Calu3 (cell line): Measurements from ENCODE around the gene SMCO1. TPM values are rescaled to one million over a fixed set of nuclear protein-coding genes. Genes with fewer than 3 reads are reported as not detected.
"Not testable (repeated sequence)": the region's sequence is repeated elsewhere in the genome, so short reads cannot be mapped to it uniquely, and the experiment has no call there.

Experiments
- BruUV-seq: library from RNA; stranded (reverse); fragments of 400-500 nt; replicated peaks from 2 replicates; lab custom pipeline; 2021; lab: Mats Ljungman, UMichigan
- CTCF ChIA-PET: fragments of 300-600 bp; sonication (Branson Sonifier 250); formaldehyde crosslinking; loops from one replicate; lab custom pipeline; 2022; ENCODE audit warnings: antibody characterized with exemption; lab: Charles Lee
- DNase-seq: peaks from one replicate; pipeline ENCODE4 v3.0.0; 2022
- H3K27ac Mint-ChIP-seq: one replicate; pipeline ENCODE4 v1.8.0; 2022; ENCODE audit warnings: mixed read lengths; ENCODE audit not compliant: unreplicated experiment
- H3K27me3 Mint-ChIP-seq: one replicate; pipeline ENCODE4 v1.8.0; 2022; ENCODE audit warnings: mixed read lengths; ENCODE audit not compliant: unreplicated experiment
- H3K36me3 Mint-ChIP-seq: one replicate; pipeline ENCODE4 v1.8.0; 2022; ENCODE audit warnings: mild to moderate bottlenecking, moderate library complexity, mixed read lengths; ENCODE audit not compliant: insufficient read depth, unreplicated experiment
- H3K4me1 Mint-ChIP-seq: one replicate; pipeline ENCODE4 v1.8.0; 2022; ENCODE audit warnings: mild to moderate bottlenecking, low read depth, mixed read lengths; ENCODE audit not compliant: unreplicated experiment
- H3K4me3 Mint-ChIP-seq: one replicate; pipeline ENCODE4 v1.8.0; 2022; ENCODE audit warnings: mild to moderate bottlenecking, low read depth, moderate library complexity, mixed read lengths; ENCODE audit not compliant: unreplicated experiment
- H3K9me3 Mint-ChIP-seq: one replicate; pipeline ENCODE4 v1.8.0; 2022; ENCODE audit warnings: low read depth, mixed read lengths; ENCODE audit not compliant: unreplicated experiment
- intact Hi-C: fragments of 100-400 bp; cut with micrococcal nuclease; formaldehyde crosslinking; loops from one replicate; pipeline ENCODE4 v1.10.0; 2022; ENCODE audit not compliant: unreplicated experiment
- total RNA-seq: library from RNA; stranded (reverse); gene quantifications from 2 replicates; pipeline ENCODE4 v1.2.3, GENCODE V29; 2022
- TF ChIP-seq, protein P1 (sequence below): fragments of 200-600 bp; IDR thresholded peaks from one replicate; pipeline ENCODE4 v1.8.0; 2022; ENCODE audit warnings: antibody characterized with exemption; ENCODE audit not compliant: unreplicated experiment

The SMCO1 gene
- total RNA-seq, 1 experiment from 2014 or later: not detected

DNA sequence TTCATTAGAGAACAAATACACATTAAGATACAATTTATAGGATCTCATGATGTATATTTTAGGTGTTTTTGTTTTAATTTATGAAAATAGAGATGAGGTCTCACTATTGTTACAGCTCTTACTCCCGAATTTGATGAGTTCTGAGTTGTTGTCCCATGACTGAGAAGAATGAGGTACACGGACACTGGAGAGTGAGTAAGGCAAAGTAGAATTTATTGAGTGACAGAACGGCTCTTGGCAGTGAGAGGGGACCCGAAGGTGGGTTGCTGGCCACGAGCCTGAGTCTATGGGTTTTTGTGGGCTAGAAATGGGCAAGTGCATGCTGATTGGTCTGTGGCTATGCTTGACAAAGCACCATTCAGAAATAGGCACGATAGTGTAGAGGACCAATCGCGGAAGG lies 8.5 kb downstream of the SMCO1 start:
- peaks cover 24% of the 10 kb centered on the region for H3K36me3 Mint-ChIP-seq
- CTCF ChIA-PET: interaction anchor here (0.8 kb wide), 1 partner anchor 19 kb away, joined by 3 read pairs; no protein-coding TSS in a partner anchor
- TF ChIP-seq, protein P1, sequence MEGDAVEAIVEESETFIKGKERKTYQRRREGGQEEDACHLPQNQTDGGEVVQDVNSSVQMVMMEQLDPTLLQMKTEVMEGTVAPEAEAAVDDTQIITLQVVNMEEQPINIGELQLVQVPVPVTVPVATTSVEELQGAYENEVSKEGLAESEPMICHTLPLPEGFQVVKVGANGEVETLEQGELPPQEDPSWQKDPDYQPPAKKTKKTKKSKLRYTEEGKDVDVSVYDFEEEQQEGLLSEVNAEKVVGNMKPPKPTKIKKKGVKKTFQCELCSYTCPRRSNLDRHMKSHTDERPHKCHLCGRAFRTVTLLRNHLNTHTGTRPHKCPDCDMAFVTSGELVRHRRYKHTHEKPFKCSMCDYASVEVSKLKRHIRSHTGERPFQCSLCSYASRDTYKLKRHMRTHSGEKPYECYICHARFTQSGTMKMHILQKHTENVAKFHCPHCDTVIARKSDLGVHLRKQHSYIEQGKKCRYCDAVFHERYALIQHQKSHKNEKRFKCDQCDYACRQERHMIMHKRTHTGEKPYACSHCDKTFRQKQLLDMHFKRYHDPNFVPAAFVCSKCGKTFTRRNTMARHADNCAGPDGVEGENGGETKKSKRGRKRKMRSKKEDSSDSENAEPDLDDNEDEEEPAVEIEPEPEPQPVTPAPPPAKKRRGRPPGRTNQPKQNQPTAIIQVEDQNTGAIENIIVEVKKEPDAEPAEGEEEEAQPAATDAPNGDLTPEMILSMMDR: no peak

DNA sequence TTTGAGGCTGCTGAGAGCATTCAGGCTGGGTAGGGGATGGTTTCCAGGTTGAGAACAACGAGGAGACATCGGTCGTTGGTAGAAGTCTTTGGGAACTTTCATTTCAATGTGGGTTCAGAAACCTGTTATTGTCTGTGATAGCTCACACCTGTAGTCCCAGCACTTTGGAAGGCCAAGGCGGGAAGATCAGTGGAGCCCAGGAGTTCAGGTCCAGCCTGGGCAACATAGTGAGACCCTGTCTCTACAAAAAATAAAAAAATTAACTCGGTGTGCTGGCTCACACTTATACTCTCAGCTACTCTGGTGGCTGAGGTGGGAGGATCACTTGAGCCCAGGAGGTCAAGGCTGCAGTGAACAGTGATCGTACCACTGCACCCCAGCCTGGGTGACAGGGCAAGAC lies 10.6 kb downstream of the SMCO1 start:
- Mint-ChIP-seq H3K4me1 (peaks cover 8% of the 10 kb centered on the region), H3K27me3 (no peaks in the 10 kb centered on the region), H3K27ac (no peak overlapping the region), H3K36me3 (peaks cover 45% of the 10 kb centered on the region), H3K9me3 (peaks cover 2% of the 10 kb centered on the region), H3K4me3 (no peak overlapping the region)
- BruUV-seq: no TSS peak
- intact Hi-C loops: no loop called here
- DNase-seq: no peak
- CTCF ChIA-PET: interaction anchor here (0.7 kb wide), 1 partner anchor 8 kb away, joined by 3 read pairs; no protein-coding TSS in a partner anchor
- TF ChIP-seq, protein P1: no peak

More for the DNA sequence above, 8.5 kb downstream of the SMCO1 start:
- no peak for DNase-seq
- Mint-ChIP-seq H3K9me3 (peaks cover 2% of the 10 kb centered on the region), H3K27ac (no peak overlapping the region), H3K4me1 (no peaks in the 10 kb centered on the region), H3K4me3 (no peak overlapping the region), H3K27me3 (peaks cover 13% of the 10 kb centered on the region)
- no TSS peak for BruUV-seq
- intact Hi-C loops: no loop called here

DNA sequence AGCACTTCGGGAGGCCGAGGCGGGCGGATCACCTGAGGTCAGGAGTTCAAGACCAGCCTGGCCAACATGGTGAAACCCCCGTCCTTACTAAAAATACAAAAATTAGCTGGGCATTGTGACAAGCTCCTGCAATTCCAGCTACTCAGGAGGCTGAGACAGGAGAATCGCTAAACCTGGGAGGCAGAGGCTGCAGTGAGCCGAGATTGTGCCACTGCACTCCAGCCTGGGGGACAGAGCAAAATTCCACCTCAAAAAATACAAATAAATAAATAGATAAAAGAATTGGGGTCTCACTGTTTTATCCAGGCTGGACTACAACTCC lies 11.1 kb downstream of the SMCO1 start:
- peak overlapping the region; percentile 99 for H3K27ac Mint-ChIP-seq
- peaks cover 51% of the 10 kb centered on the region for H3K36me3 Mint-ChIP-seq
- CTCF ChIA-PET: interaction anchor here (0.7 kb wide), 1 partner anchor 9 kb away, joined by 3 read pairs; no protein-coding TSS in a partner anchor
- BruUV-seq, H3K27me3 Mint-ChIP-seq, H3K9me3 Mint-ChIP-seq, intact Hi-C loops, DNase-seq: not testable (repeated sequence)
- H3K4me3 Mint-ChIP-seq: peak overlapping the region; percentile 98
- peaks cover 14% of the 10 kb centered on the region for H3K4me1 Mint-ChIP-seq

DNA sequence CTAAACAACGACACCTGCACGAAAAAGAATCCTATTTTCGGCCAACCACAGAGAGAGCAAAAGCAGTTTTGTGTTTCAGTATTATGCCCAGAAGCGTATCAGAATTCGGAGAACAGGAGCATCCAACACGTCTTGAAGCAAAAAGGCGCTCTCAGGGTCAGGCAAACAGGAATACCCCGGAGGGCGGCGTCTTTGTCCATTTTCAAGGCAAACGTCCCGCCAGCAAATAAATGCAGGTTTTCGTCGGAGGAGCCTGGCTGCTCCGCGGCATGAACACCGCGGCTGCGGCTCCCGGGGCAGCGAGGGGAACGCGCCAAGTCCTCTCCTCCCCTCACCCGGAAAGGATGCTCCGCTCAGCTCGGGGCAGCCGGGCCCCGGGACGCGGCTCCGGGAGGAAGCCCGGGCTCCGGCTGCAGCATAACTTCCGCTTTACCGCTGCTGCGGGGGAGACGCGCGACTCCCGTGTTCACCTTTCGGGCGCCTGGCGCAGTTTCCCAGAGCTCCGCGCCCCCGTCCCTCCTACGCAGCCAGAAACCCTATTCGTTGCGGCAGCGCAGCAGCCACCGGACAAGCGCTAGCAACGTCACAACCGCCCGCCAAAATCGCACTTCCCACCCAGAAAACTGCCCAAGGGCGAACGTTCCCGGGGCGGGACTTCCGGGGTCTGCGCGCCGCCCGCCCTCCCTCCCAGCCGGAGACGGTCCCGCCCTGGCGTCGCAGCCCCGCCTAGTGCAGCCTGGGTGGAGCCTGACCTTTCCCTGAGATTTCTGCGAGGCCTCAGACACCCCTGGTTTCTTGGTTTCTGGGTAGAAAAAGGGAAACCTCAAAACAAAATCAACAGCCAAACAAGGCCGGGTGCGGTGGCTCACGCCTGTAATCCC lies 11.7 kb downstream of the SMCO1 start, which contains the start of gene RNF168:
RNF168 (minus strand) TSS at position 573 of the 881 bp plus-strand sequence. CDS start 595 bp downstream, outside the sequence.
- TF ChIP-seq, protein P1: no peak
- H3K4me3 Mint-ChIP-seq: peak within 1 kb of the TSS; percentile 98
- peak within 1 kb of the TSS; percentile 99 for H3K27ac Mint-ChIP-seq
- peak; percentile 96 for DNase-seq
- H3K36me3 Mint-ChIP-seq: peaks cover 53% of the 10 kb centered on the region
- BruUV-seq: no TSS peak
- H3K27me3 Mint-ChIP-seq: no peaks in the 10 kb centered on the region
- H3K4me1 Mint-ChIP-seq: peaks cover 18% of the 10 kb centered on the region
- peaks cover 2% of the 10 kb centered on the region for H3K9me3 Mint-ChIP-seq
- CTCF ChIA-PET: interaction anchor here (0.5 to 0.8 kb wide), 3 partner anchors 25 to 645 kb away, joined by 3 to 4 read pairs (median 4); no protein-coding TSS in a partner anchor
- intact Hi-C loops: loop anchor here (2.0 kb wide), 1 partner anchor 17 kb away; no protein-coding TSS in a partner anchor
